Vagina (tissue), 2 donors: ENCODE results near the gene AMT. TPM values are rescaled to one million over a fixed set of nuclear protein-coding genes. Genes with fewer than 3 reads are reported as not detected.

Experiments used
- DNase-seq, 2 donors: peaks; one replicate each; pipeline ENCODE4 v3.0.0-alpha.2; 2017; ENCODE audit errors: extremely low spot score in 2 of 2
- H3K27ac ChIP-seq: fragments of 200-600 bp; sonication (generic); one replicate; pipeline ENCODE4 v1.5.1; 2019
- H3K27me3 ChIP-seq: fragments of 200-600 bp; sonication (generic); one replicate; pipeline ENCODE4 v1.5.1; 2019
- H3K36me3 ChIP-seq, 2 donors: fragments of 200-600 bp; sonication (generic); one replicate each; pipeline ENCODE4 v1.5.1; 2017 to 2019
- H3K4me1 ChIP-seq: fragments of 200-600 bp; sonication (generic); one replicate; pipeline ENCODE4 v1.5.1; 2019
- H3K4me3 ChIP-seq, 2 donors: fragments of 200-600 bp; sonication (generic); 1 replicate in 1 of 2; 2 replicates in 1 of 2; pipeline ENCODE4 v1.5.1; 2016 to 2019
- H3K9me3 ChIP-seq: fragments of 200-600 bp; sonication (generic); one replicate; pipeline ENCODE4 v1.5.1; 2019
- POLR2A ChIP-seq, 2 donors: fragments of 450-650 bp; IDR thresholded peaks; one replicate each; pipeline ENCODE4 v1.6.1; 2017; ENCODE audit warnings: antibody characterized with exemption in 2 of 2, mild to moderate bottlenecking in 2 of 2, moderate library complexity in 2 of 2
- POLR2AphosphoS5 ChIP-seq, 2 donors: sonication (generic); formaldehyde crosslinking; IDR thresholded peaks; one replicate each; pipeline ENCODE4 v1.9.0; 2017; ENCODE audit warnings: antibody characterized with exemption in 2 of 2, mild to moderate bottlenecking in 2 of 2, low read depth in 1 of 2; ENCODE audit not compliant: insufficient read depth in 1 of 2
- intact Hi-C: fragments of 100-400 bp; cut with DNase I; formaldehyde crosslinking; loops from one replicate; pipeline ENCODE4 v1.15.1; 2023
- total RNA-seq: library from RNA; depleted of rRNA; stranded (reverse); fragments of >200 nt; gene quantifications from one replicate; pipeline ENCODE4 v1.2.3, GENCODE V29; 2016
- TF ChIP-seq, protein P1 (sequence below), 3 experiments: fragments of 450-650 bp in 2 of 3; fragments of 200-600 bp in 1 of 3; sonication (generic) in 1 of 3; IDR thresholded peaks; one replicate each; pipeline ENCODE4 v1.5.1; 2017 to 2019; ENCODE audit warnings: antibody characterized with exemption in 3 of 3, mild to moderate bottlenecking in 2 of 3, moderate library complexity in 2 of 3

Gene AMT
- total RNA-seq, 1 donor from 2014 or later = 6.1 TPM

DNA sequence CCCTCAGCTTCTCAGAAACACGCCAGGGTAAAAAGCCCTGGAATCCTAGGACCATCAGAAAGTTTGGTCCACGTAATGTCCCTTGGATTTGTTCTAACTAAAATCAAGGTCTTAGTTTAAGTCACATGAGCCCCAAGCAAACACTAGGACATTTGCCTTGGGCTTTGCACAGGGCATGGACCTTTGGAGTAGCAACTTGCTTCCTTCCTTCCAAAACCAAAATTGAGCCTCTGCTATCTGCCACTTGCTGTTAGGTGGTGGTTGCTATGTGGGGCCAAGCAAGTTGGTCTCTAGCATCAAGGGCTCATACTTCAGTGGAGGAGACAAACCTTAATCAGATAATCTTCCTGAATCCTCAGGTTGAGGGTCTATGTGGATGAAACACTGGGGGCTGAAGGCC, 43.8 kb upstream of the AMT start:
- intact Hi-C loops = no loop called here
- H3K4me3 ChIP-seq = no peak overlapping the region
- H3K27ac ChIP-seq = no peak overlapping the region
- peaks cover 33% of the 10 kb centered on the region for H3K4me1 ChIP-seq
- H3K36me3 ChIP-seq = no peaks in the 10 kb centered on the region
- no peaks in the 10 kb centered on the region for H3K9me3 ChIP-seq
- DNase-seq = no peak
- TF ChIP-seq POLR2AphosphoS5 (IDR thresholded peaks at IDR 0.05; ENCODE audit: insufficient read depth in 1 of 2, low read depth in 1 of 2) = no peak
- TF ChIP-seq, protein P1, sequence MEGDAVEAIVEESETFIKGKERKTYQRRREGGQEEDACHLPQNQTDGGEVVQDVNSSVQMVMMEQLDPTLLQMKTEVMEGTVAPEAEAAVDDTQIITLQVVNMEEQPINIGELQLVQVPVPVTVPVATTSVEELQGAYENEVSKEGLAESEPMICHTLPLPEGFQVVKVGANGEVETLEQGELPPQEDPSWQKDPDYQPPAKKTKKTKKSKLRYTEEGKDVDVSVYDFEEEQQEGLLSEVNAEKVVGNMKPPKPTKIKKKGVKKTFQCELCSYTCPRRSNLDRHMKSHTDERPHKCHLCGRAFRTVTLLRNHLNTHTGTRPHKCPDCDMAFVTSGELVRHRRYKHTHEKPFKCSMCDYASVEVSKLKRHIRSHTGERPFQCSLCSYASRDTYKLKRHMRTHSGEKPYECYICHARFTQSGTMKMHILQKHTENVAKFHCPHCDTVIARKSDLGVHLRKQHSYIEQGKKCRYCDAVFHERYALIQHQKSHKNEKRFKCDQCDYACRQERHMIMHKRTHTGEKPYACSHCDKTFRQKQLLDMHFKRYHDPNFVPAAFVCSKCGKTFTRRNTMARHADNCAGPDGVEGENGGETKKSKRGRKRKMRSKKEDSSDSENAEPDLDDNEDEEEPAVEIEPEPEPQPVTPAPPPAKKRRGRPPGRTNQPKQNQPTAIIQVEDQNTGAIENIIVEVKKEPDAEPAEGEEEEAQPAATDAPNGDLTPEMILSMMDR (IDR thresholded peaks at IDR 0.05) = no peak
- TF ChIP-seq POLR2A (IDR thresholded peaks at IDR 0.05) = no peak
- no peaks in the 10 kb centered on the region for H3K27me3 ChIP-seq

DNA sequence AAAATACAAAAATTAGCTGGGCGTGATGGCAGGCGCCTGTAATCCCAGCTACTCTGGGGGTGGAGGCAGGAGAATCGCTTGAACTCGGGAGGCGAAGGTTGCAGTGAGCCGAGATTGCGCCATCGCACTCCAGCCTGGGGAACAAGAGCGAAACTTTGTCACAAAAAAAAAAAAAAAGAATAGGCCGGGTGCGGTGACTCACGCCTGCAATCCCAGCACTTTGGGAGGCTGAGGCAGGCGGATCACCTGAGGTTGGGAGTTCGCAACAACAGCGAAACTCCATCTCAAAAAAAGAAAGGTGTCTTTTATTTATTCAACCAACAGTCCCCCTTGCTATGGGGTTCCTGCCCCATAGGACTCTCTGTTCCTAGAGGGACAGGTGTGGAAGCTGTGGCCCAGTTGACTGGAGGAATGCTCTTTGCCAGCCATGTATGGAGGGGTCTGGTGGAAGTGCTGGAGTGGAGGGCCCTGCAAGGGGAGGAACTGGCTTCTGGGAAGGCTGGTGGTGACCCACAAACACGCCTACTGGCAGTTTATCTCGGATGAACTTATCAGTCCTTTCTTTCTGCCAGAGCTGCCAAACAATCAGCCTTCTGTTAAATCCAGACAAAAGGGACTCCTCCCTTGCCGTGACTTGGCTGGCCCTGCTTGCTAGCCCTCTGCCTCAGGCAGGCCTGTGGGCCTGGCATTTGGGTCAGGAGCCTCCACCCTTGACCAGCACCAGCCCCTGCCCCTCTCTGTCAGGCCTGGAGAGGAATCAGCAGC, 43.2 kb upstream of the AMT start:
- intact Hi-C loops = no loop called here
- no peak overlapping the region for H3K4me3 ChIP-seq
- TF ChIP-seq POLR2A (IDR thresholded peaks at IDR 0.05) (no peak), POLR2AphosphoS5 (IDR thresholded peaks at IDR 0.05; ENCODE audit: insufficient read depth in 1 of 2, low read depth in 1 of 2) (no peak)
- TF ChIP-seq, protein P1 (IDR thresholded peaks at IDR 0.05) = no peak
- H3K9me3 ChIP-seq = no peaks in the 10 kb centered on the region
- no peaks in the 10 kb centered on the region for H3K36me3 ChIP-seq
- DNase-seq = no peak
- H3K27me3 ChIP-seq = no peaks in the 10 kb centered on the region
- H3K27ac ChIP-seq = no peak overlapping the region
- H3K4me1 ChIP-seq = peaks cover 33% of the 10 kb centered on the region

DNA sequence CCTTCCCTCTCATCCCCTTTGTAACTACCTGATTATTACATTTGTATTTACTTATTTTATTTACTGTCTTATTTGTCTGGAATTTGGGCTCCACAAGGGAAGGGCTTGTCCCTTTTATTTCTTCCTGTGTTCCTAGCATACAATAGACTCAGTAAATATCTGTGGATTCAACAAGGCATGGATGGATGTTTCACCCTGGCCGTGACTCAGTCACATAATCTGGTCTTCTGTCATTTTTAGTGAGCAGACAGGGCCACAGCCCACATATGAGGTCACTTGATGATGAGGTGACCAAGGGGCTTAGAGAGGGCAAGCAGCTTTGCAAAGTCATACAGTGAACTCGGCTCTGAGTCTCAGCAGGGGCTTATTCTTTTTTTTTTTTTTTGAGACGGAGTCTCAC, 39.9 kb upstream of the AMT start:
- DNase-seq = no peak
- Histone ChIP-seq H3K36me3 (no peaks in the 10 kb centered on the region), H3K4me3 (no peak overlapping the region), H3K4me1 (peaks cover 12% of the 10 kb centered on the region), H3K9me3 (no peaks in the 10 kb centered on the region), H3K27ac (no peak overlapping the region), H3K27me3 (no peaks in the 10 kb centered on the region)
- TF ChIP-seq, protein P1 (IDR thresholded peaks at IDR 0.05) = no peak
- TF ChIP-seq POLR2AphosphoS5 (IDR thresholded peaks at IDR 0.05; ENCODE audit: insufficient read depth in 1 of 2, low read depth in 1 of 2) (no peak), POLR2A (IDR thresholded peaks at IDR 0.05) (no peak)
- intact Hi-C loops = no loop called here

DNA sequence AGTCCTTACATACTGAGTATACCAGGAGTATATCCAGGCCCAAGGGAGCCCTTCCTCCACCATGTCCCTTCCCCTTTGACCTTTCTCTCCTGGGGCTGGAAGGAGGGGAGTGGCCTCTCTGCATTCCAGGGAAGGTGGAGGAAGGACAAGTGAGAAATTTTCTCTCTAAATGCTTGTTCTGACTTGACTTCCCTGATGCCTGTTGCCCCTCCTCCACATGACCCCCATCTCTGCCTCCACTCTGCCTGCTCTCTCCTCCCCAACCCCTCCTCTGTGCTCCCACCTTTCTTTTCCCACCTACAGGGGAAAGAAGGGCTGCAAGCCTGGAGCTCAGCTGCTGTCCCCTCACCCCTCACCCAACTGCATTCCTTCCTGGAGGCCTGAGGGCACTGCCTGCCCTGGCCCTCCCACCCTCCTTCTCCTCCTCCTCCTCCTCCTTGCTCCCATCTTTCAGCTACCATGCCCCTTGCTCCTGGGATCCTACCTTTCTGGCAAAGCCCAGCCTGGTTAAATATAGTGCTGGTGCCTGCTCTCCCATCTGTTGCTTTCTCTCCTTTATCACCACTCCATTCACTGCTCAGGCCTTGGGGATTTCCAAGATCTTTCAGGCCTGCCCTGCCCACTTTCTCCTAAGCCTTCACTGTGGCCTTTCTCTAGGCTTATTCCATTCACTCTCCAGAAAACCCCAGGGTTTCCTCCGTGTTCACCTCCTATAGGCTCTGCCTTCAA, 39.3 kb upstream of the AMT start:
- TF ChIP-seq POLR2A (IDR thresholded peaks at IDR 0.05) = no peak
- TF ChIP-seq POLR2AphosphoS5 (IDR thresholded peaks at IDR 0.05; ENCODE audit: insufficient read depth in 1 of 2, low read depth in 1 of 2) = no peak
- TF ChIP-seq, protein P1 (IDR thresholded peaks at IDR 0.05) = no peak
- no peaks in the 10 kb centered on the region for H3K27me3 ChIP-seq
- no peaks in the 10 kb centered on the region for H3K36me3 ChIP-seq
- H3K27ac ChIP-seq = no peak overlapping the region
- peaks cover 12% of the 10 kb centered on the region for H3K4me1 ChIP-seq
- no peaks in the 10 kb centered on the region for H3K9me3 ChIP-seq
- no peak for DNase-seq
- H3K4me3 ChIP-seq = no peak overlapping the region
- intact Hi-C loops = no loop called here

DNA sequence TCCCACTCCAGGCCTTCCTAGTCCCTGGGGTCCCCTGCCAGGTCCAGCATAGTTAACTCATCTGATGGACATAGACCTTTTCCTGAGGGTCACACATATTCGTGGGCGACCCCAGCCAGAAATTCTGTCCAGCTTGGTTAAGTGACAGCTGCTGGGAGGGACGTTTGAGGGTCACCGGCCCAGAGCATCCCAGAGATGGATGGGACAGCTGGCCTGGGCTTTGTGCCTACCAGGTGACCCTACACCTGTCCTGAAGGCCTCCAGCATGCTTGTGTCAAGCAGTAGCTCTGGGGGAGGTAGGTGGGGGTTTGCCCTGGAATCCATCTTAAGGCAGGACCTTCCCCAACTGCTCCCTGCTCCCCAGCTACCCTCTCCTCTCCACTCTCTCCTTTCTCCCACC, 38.7 kb upstream of the AMT start:
- no peak overlapping the region for H3K4me3 ChIP-seq
- no peaks in the 10 kb centered on the region for H3K36me3 ChIP-seq
- TF ChIP-seq, protein P1 (IDR thresholded peaks at IDR 0.05) = no peak
- TF ChIP-seq POLR2A (IDR thresholded peaks at IDR 0.05) (no peak), POLR2AphosphoS5 (IDR thresholded peaks at IDR 0.05; ENCODE audit: insufficient read depth in 1 of 2, low read depth in 1 of 2) (no peak)
- H3K9me3 ChIP-seq = no peaks in the 10 kb centered on the region
- H3K27ac ChIP-seq = no peak overlapping the region
- no peaks in the 10 kb centered on the region for H3K27me3 ChIP-seq
- peaks cover 12% of the 10 kb centered on the region for H3K4me1 ChIP-seq
- no peak for DNase-seq
- intact Hi-C loops = no loop called here
